Breast epithelium (tissue), 4 donors: ENCODE results near the gene NXN. TPM values are rescaled to one million over a fixed set of nuclear protein-coding genes. Genes with fewer than 3 reads are reported as not detected.

Experiments
- DNase-seq, 2 donors: peaks; one replicate each; pipeline ENCODE4 v3.0.0-alpha.2; 2019; ENCODE audit warnings: low spot score in 2 of 2
- H3K27ac ChIP-seq, 2 donors: fragments of 200-600 bp; sonication (generic) in 1 of 2; one replicate each; pipeline ENCODE4 v1.5.1; 2016 to 2019; ENCODE audit warnings: mild to moderate bottlenecking in 1 of 2
- H3K27me3 ChIP-seq, 2 donors: fragments of 200-600 bp; sonication (generic) in 1 of 2; one replicate each; pipeline versions ENCODE4 v1.5.1 to v1.6.0; 2017 to 2019; ENCODE audit warnings: control low read depth in 1 of 2, mild to moderate bottlenecking in 1 of 2
- H3K36me3 ChIP-seq: fragments of 200-600 bp; one replicate; pipeline ENCODE4 v1.5.1; 2019
- H3K4me1 ChIP-seq, 2 donors: fragments of 200-600 bp; sonication (generic); one replicate each; pipeline ENCODE4 v1.5.1; 2016 to 2019; ENCODE audit warnings: control low read depth in 1 of 2
- H3K4me3 ChIP-seq, 3 donors: fragments of 200-600 bp; sonication (generic); 1 replicate in 2 of 3; 2 replicates in 1 of 3; pipeline ENCODE4 v1.5.1; 2016 to 2019; ENCODE audit warnings: mild to moderate bottlenecking in 3 of 3, moderate library complexity in 2 of 3
- H3K9me3 ChIP-seq, 2 donors: fragments of 200-600 bp; sonication (generic) in 1 of 2; one replicate each; pipeline ENCODE4 v1.5.1; 2016 to 2019; ENCODE audit warnings: control low read depth in 1 of 2
- CTCF ChIP-seq, 3 donors: fragments of 450-650 bp; IDR thresholded peaks; one replicate each; pipeline ENCODE4 v1.5.1; 2016 to 2017; ENCODE audit warnings: antibody characterized with exemption in 3 of 3, mild to moderate bottlenecking in 3 of 3, moderate library complexity in 3 of 3
- POLR2A ChIP-seq: fragments of 450-650 bp; IDR thresholded peaks from one replicate; pipeline ENCODE4 v1.6.1; 2016; ENCODE audit warnings: antibody characterized with exemption, mild to moderate bottlenecking, moderate library complexity
- POLR2AphosphoS5 ChIP-seq, 3 donors: sonication (generic); formaldehyde crosslinking; IDR thresholded peaks; one replicate each; pipeline ENCODE4 v1.6.1; 2017; ENCODE audit warnings: antibody characterized with exemption in 3 of 3
- intact Hi-C: fragments of 100-400 bp; cut with DNase I; formaldehyde crosslinking; loops from one replicate; pipeline ENCODE4 v1.15.1; 2023; ENCODE audit warnings: low total_unique reads
- total RNA-seq, 3 donors: library from RNA; depleted of rRNA; stranded (reverse); fragments of >200 nt; gene quantifications; one replicate each; pipeline ENCODE4 v1.1.0, GENCODE V29; 2016

Gene NXN
- total RNA-seq, 3 donors from 2014 or later: 9.3 to 14.3 (median 12.8) TPM

DNA sequence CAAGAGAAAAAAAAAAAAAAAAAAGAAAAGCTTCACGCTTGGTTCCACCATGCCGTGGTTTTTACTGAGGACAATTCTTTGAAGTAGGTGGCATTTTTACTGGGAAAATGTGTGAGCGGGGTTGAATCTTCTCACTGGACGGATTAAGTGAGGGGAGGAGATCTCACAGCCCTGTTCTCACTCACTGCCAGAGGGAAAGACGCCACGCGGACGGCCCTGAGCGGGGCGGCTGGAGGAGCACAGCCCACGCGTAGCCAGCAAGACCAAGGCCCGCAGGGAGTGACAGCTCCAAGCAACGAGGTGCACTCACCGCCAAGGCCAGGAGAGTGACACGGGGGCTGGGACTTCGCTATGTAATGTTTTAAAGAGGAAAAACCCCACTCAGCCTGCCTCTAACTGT lies 154.4 kb downstream of the NXN start:
- H3K36me3 ChIP-seq: no peaks in the 10 kb centered on the region
- H3K4me3 ChIP-seq: no peak overlapping the region
- no peaks in the 10 kb centered on the region for H3K4me1 ChIP-seq
- H3K9me3 ChIP-seq: no peaks in the 10 kb centered on the region
- no peak overlapping the region for H3K27ac ChIP-seq
- H3K27me3 ChIP-seq: no peaks in the 10 kb centered on the region
- DNase-seq: no peak
- no peak for TF ChIP-seq POLR2A
- no peak for TF ChIP-seq CTCF (IDR thresholded peaks at IDR 0.05)
- TF ChIP-seq POLR2AphosphoS5 (IDR thresholded peaks at IDR 0.05): no peak
- intact Hi-C loops: no loop called here

- Histone ChIP-seq H3K4me1 (no peaks in the 10 kb centered on the region), H3K9me3 (no peaks in the 10 kb centered on the region), H3K27me3 (no peaks in the 10 kb centered on the region), H3K27ac (no peak overlapping the region), H3K4me3 (no peak overlapping the region), H3K36me3 (no peaks in the 10 kb centered on the region)
- no peak for DNase-seq
- intact Hi-C loops: no loop called here
- TF ChIP-seq POLR2AphosphoS5 (IDR thresholded peaks at IDR 0.05) (no peak), CTCF (IDR thresholded peaks at IDR 0.05) (no peak), POLR2A (no peak)
Observed at GRCh38 chr17:824378-824777, 155.2 kb downstream of the NXN start.

- intact Hi-C loops: no loop called here
- Histone ChIP-seq H3K36me3 (no peaks in the 10 kb centered on the region), H3K27me3 (no peaks in the 10 kb centered on the region), H3K4me3 (no peak overlapping the region), H3K9me3 (no peaks in the 10 kb centered on the region), H3K4me1 (no peaks in the 10 kb centered on the region), H3K27ac (no peak overlapping the region)
- TF ChIP-seq POLR2AphosphoS5 (IDR thresholded peaks at IDR 0.05) (no peak), CTCF (IDR thresholded peaks at IDR 0.05) (no peak), POLR2A (no peak)
- DNase-seq: no peak
Observed at GRCh38 chr17:823501-823902, 156.1 kb downstream of the NXN start.

- DNase-seq: no peak
- intact Hi-C loops: no loop called here
- TF ChIP-seq CTCF (IDR thresholded peaks at IDR 0.05) (no peak), POLR2A (no peak), POLR2AphosphoS5 (IDR thresholded peaks at IDR 0.05) (no peak)
- Histone ChIP-seq H3K4me1 (no peaks in the 10 kb centered on the region), H3K27me3 (no peaks in the 10 kb centered on the region), H3K9me3 (no peaks in the 10 kb centered on the region), H3K36me3 (no peaks in the 10 kb centered on the region), H3K27ac (no peak overlapping the region), H3K4me3 (no peak overlapping the region)
Observed at GRCh38 chr17:819251-819650, 160.3 kb downstream of the NXN start.

- H3K4me3 ChIP-seq: no peak overlapping the region
- no peaks in the 10 kb centered on the region for H3K27me3 ChIP-seq
- intact Hi-C loops: no loop called here
- TF ChIP-seq POLR2A (no peak), POLR2AphosphoS5 (IDR thresholded peaks at IDR 0.05) (no peak), CTCF (IDR thresholded peaks at IDR 0.05) (no peak)
- DNase-seq: no peak
- H3K27ac ChIP-seq: no peak overlapping the region
- no peaks in the 10 kb centered on the region for H3K9me3 ChIP-seq
- no peaks in the 10 kb centered on the region for H3K36me3 ChIP-seq
- H3K4me1 ChIP-seq: no peaks in the 10 kb centered on the region
Observed at GRCh38 chr17:814371-814770, 165.2 kb downstream of the NXN start.
